ENCODE data around the gene TBC1D24.
"Not testable (repeated sequence)": the region's sequence is repeated elsewhere in the genome, so short reads cannot be mapped to it uniquely, and the experiment has no call there.

The TBC1D24 gene

GRCh38 chr16:2476345-2476720 lies 1.4 kb downstream of the TBC1D24 start:
- TF ChIP-seq POLR2A (IDR thresholded peaks at IDR 0.05; ENCODE audit: extremely low read depth, insufficient read length) (no peak), MYC (IDR thresholded peaks at IDR 0.05; ENCODE audit: low read depth, low read length) (no peak), MAX (IDR thresholded peaks at IDR 0.05; ENCODE audit: low read depth, low read length) (no peak)
- H3K4me3 ChIP-seq (ENCODE audit: low read depth, low read length) = peak overlapping the region; percentile 61
- DNase-seq (ENCODE audit: low read depth) = no peak

GRCh38 chr16:2476741-2477140 lies 1.8 kb downstream of the TBC1D24 start:
- no peak for DNase-seq (ENCODE audit: low read depth)
- no peak overlapping the region for H3K4me3 ChIP-seq (ENCODE audit: low read depth, low read length)
- TF ChIP-seq CTCF (IDR thresholded peaks at IDR 0.05; ENCODE audit: low read depth, low read length) = no peak
- no peak for TF ChIP-seq MAX (IDR thresholded peaks at IDR 0.05; ENCODE audit: low read depth, low read length)
- TF ChIP-seq MYC (IDR thresholded peaks at IDR 0.05; ENCODE audit: low read depth, low read length) = no peak
- no peak for TF ChIP-seq POLR2A (IDR thresholded peaks at IDR 0.05; ENCODE audit: extremely low read depth, insufficient read length)

- TF ChIP-seq POLR2A (IDR thresholded peaks at IDR 0.05; ENCODE audit: extremely low read depth, insufficient read length) (no peak), MYC (IDR thresholded peaks at IDR 0.05; ENCODE audit: low read depth, low read length) (no peak), CTCF (IDR thresholded peaks at IDR 0.05; ENCODE audit: low read depth, low read length) (no peak)
- no peak overlapping the region for H3K4me3 ChIP-seq (ENCODE audit: low read depth, low read length)
- no peak for DNase-seq (ENCODE audit: low read depth)
Observed at GRCh38 chr16:2477327-2477726, 2.4 kb downstream of the TBC1D24 start.

GRCh38 chr16:2478279-2478678 lies 3.4 kb downstream of the TBC1D24 start:
- H3K4me3 ChIP-seq (ENCODE audit: low read depth, low read length) = no peak overlapping the region
- no peak for DNase-seq (ENCODE audit: low read depth)
- TF ChIP-seq MYC (IDR thresholded peaks at IDR 0.05; ENCODE audit: low read depth, low read length) (no peak), CTCF (IDR thresholded peaks at IDR 0.05; ENCODE audit: low read depth, low read length) (no peak), MAX (IDR thresholded peaks at IDR 0.05; ENCODE audit: low read depth, low read length) (no peak), POLR2A (IDR thresholded peaks at IDR 0.05; ENCODE audit: extremely low read depth, insufficient read length) (no peak)

- not testable (repeated sequence) for H3K4me3 ChIP-seq (ENCODE audit: low read depth, low read length); DNase-seq (ENCODE audit: low read depth)
Observed at GRCh38 chr16:2479996-2480395, 5.1 kb downstream of the TBC1D24 start.

GRCh38 chr16:2480948-2481347 lies 6.0 kb downstream of the TBC1D24 start:
- TF ChIP-seq MYC (IDR thresholded peaks at IDR 0.05; ENCODE audit: low read depth, low read length) = no peak
- no peak for TF ChIP-seq CTCF (IDR thresholded peaks at IDR 0.05; ENCODE audit: low read depth, low read length)
- no peak for TF ChIP-seq MAX (IDR thresholded peaks at IDR 0.05; ENCODE audit: low read depth, low read length)
- no peak for TF ChIP-seq POLR2A (IDR thresholded peaks at IDR 0.05; ENCODE audit: extremely low read depth, insufficient read length)
- no peak overlapping the region for H3K4me3 ChIP-seq (ENCODE audit: low read depth, low read length)
- no peak for DNase-seq (ENCODE audit: low read depth)

GRCh38 chr16:2481676-2482075 lies 6.7 kb downstream of the TBC1D24 start:
- H3K4me3 ChIP-seq (ENCODE audit: low read depth, low read length) = no peak overlapping the region
- DNase-seq (ENCODE audit: low read depth) = no peak
- no peak for TF ChIP-seq MYC (IDR thresholded peaks at IDR 0.05; ENCODE audit: low read depth, low read length)
- TF ChIP-seq POLR2A (IDR thresholded peaks at IDR 0.05; ENCODE audit: extremely low read depth, insufficient read length) = no peak
- no peak for TF ChIP-seq MAX (IDR thresholded peaks at IDR 0.05; ENCODE audit: low read depth, low read length)
- TF ChIP-seq CTCF (IDR thresholded peaks at IDR 0.05; ENCODE audit: low read depth, low read length) = no peak
